IMR-90 (cell line): ENCODE measurements around the gene RBM28. TPM values are rescaled to one million over a fixed set of nuclear protein-coding genes. Genes with fewer than 3 reads are reported as not detected.

Source experiments
- ATAC-seq: fragments of 200-7000 bp; cut with Tn5 transposase; 2 replicates; pipeline ENCODE4 v1.9.1; 2020; ENCODE audit warnings: low read depth, mild to moderate bottlenecking, moderate library complexity
- BruUV-seq: library from RNA; stranded (reverse); fragments of 400-500 nt; replicated peaks from 2 replicates; lab custom pipeline; 2021; lab: Mats Ljungman, UMichigan
- CTCF ChIA-PET: fragments of 300-600 bp; formaldehyde crosslinking; extraction: SDS; loops from one replicate; lab custom pipeline; 2021; ENCODE audit warnings: antibody characterized with exemption; lab: Yijun Ruan, JAX
- POLR2A ChIA-PET: fragments of 300-600 bp; sonication (Branson Sonifier 250); formaldehyde crosslinking; loops from one replicate; lab custom pipeline; 2022; ENCODE audit warnings: antibody characterized with exemption; ENCODE audit not compliant: unreplicated experiment; lab: Charles Lee
- DNase-seq: peaks from one replicate; pipeline ENCODE4 v3.0.0; 2013
- H2AFZ ChIP-seq: replicated peaks from 2 replicates; pipeline ENCODE3; 2013; ENCODE audit warnings: low read length, mild to moderate bottlenecking; ENCODE audit not compliant: poor library complexity
- H2AK5ac ChIP-seq: 2 replicates; pipeline ENCODE4 v1.6.1; 2013; ENCODE audit warnings: low read depth, low read length, inconsistent platforms
- H2AK9ac ChIP-seq: replicated peaks from 2 replicates; pipeline ENCODE3; 2013; ENCODE audit warnings: mild to moderate bottlenecking, low read depth, low read length, moderate library complexity; ENCODE audit not compliant: poor library complexity
- H2BK120ac ChIP-seq: 2 replicates; pipeline ENCODE4 v1.6.1; 2013; ENCODE audit warnings: low read depth, low read length, inconsistent platforms
- H2BK15ac ChIP-seq: 3 replicates; pipeline ENCODE4 v1.6.1; 2013; ENCODE audit warnings: low read depth, low read length, inconsistent platforms
- H2BK20ac ChIP-seq: 2 replicates; pipeline ENCODE4 v1.6.1; 2013; ENCODE audit warnings: low read depth, mild to moderate bottlenecking, inconsistent platforms, low read length, moderate library complexity
- H2BK5ac ChIP-seq: 2 replicates; pipeline ENCODE4 v1.6.1; 2013; ENCODE audit warnings: mild to moderate bottlenecking, low read depth, low read length, inconsistent platforms; ENCODE audit not compliant: poor library complexity, severe bottlenecking
- H3K14ac ChIP-seq: replicated peaks from 2 replicates; pipeline ENCODE4 v1.6.1; 2013; ENCODE audit warnings: low read depth, low read length, inconsistent platforms
- H3K18ac ChIP-seq: 2 replicates; pipeline ENCODE4 v1.6.1; 2013; ENCODE audit warnings: low read depth, low read length, control low read depth
- H3K23ac ChIP-seq: 2 replicates; pipeline ENCODE4 v1.6.1; 2013; ENCODE audit warnings: low read depth, low read length, inconsistent platforms
- H3K27ac ChIP-seq: 2 replicates; pipeline ENCODE4 v1.5.1; 2013; ENCODE audit warnings: mild to moderate bottlenecking, control low read depth, low read length; ENCODE audit not compliant: insufficient read depth
- H3K27me3 ChIP-seq: 2 replicates; pipeline ENCODE4 v1.6.1; 2013; ENCODE audit warnings: low read length; ENCODE audit not compliant: control insufficient read depth, insufficient read depth
- H3K36me3 ChIP-seq: 2 replicates; pipeline ENCODE4 v1.6.1; 2013; ENCODE audit warnings: low read length, mixed read lengths; ENCODE audit not compliant: control insufficient read depth, insufficient read depth
- H3K4ac ChIP-seq: 2 replicates; pipeline ENCODE4 v1.6.1; 2013; ENCODE audit warnings: low read depth, low read length, inconsistent platforms
- H3K4me1 ChIP-seq: 2 replicates; pipeline ENCODE4 v1.6.1; 2013; ENCODE audit warnings: low read length, mixed read lengths; ENCODE audit not compliant: control insufficient read depth, insufficient read depth
- H3K4me2 ChIP-seq: 2 replicates; pipeline ENCODE4 v1.6.1; 2013; ENCODE audit warnings: low read depth, mild to moderate bottlenecking, control low read depth, low read length, moderate library complexity
- H3K4me3 ChIP-seq: 2 replicates; pipeline ENCODE4 v1.5.1; 2013; ENCODE audit warnings: low read depth, mild to moderate bottlenecking, control low read depth, low read length, moderate library complexity; ENCODE audit not compliant: insufficient read depth
- H3K56ac ChIP-seq: 2 replicates; pipeline ENCODE4 v1.6.1; 2013; ENCODE audit warnings: low read length, inconsistent platforms; ENCODE audit not compliant: insufficient read depth; ENCODE audit errors: extremely low read depth
- H3K79me1 ChIP-seq, 2 experiments: 2 replicates each; pipeline ENCODE4 v1.6.1; 2013; ENCODE audit warnings: low read length in 2 of 2, inconsistent platforms in 1 of 2, low read depth in 1 of 2
- H3K9ac ChIP-seq: 2 replicates; pipeline ENCODE4 v1.6.1; 2013; ENCODE audit warnings: low read depth, low read length, control low read depth
- H3K9me1 ChIP-seq: 2 replicates; pipeline ENCODE4 v1.6.1; 2013; ENCODE audit warnings: low read length, inconsistent platforms; ENCODE audit not compliant: insufficient read depth
- H3K9me3 ChIP-seq: 2 replicates; pipeline ENCODE4 v1.6.1; 2013; ENCODE audit warnings: low read length; ENCODE audit not compliant: control insufficient read depth, insufficient read depth
- H4K20me1 ChIP-seq: 2 replicates; pipeline ENCODE4 v1.6.1; 2013; ENCODE audit warnings: low read length, inconsistent platforms; ENCODE audit not compliant: insufficient read depth
- H4K5ac ChIP-seq: 2 replicates; pipeline ENCODE4 v1.6.1; 2013; ENCODE audit warnings: mild to moderate bottlenecking, low read depth, low read length, control low read depth
- H4K8ac ChIP-seq, 2 experiments: 2 replicates each; pipeline ENCODE4 v1.6.1; 2013; ENCODE audit warnings: low read depth in 2 of 2, low read length in 2 of 2, control low read depth in 1 of 2, inconsistent platforms in 1 of 2
- H4K91ac ChIP-seq: 2 replicates; pipeline ENCODE4 v1.6.1; 2013; ENCODE audit warnings: low read depth, low read length, inconsistent platforms; ENCODE audit not compliant: insufficient read depth
- BHLHE40 ChIP-seq: fragments of 150-350 bp; IDR thresholded peaks from 2 replicates; pipeline ENCODE4 v1.6.1; 2016; ENCODE audit warnings: mild to moderate bottlenecking, low read depth, low read length
- CEBPB ChIP-seq: IDR thresholded peaks from 2 replicates; pipeline ENCODE4 v1.6.1; 2012; ENCODE audit warnings: low read depth, low read length, improper control_type of control experiment
- CHD1 ChIP-seq: IDR thresholded peaks from 2 replicates; pipeline ENCODE4 v1.6.1; 2012; ENCODE audit warnings: low read depth, low read length, improper control_type of control experiment
- ELK1 ChIP-seq: fragments of 150-350 bp; IDR thresholded peaks from 2 replicates; pipeline ENCODE4 v1.6.1; 2016; ENCODE audit warnings: low read depth, mild to moderate bottlenecking, low read length, moderate library complexity, borderline replicate concordance
- FOS ChIP-seq: fragments of 150-350 bp; IDR thresholded peaks from 2 replicates; pipeline ENCODE4 v1.6.1; 2016; ENCODE audit warnings: low read depth, low read length
- MAFK ChIP-seq: IDR thresholded peaks from 2 replicates; pipeline ENCODE4 v1.6.1; 2012; ENCODE audit warnings: low read depth, low read length, improper control_type of control experiment
- MAZ ChIP-seq: IDR thresholded peaks from 2 replicates; pipeline ENCODE4 v1.6.1; 2012; ENCODE audit warnings: low read depth, mild to moderate bottlenecking, low read length, improper control_type of control experiment, moderate library complexity, borderline replicate concordance
- MXI1 ChIP-seq: IDR thresholded peaks from 2 replicates; pipeline ENCODE4 v1.6.1; 2012; ENCODE audit warnings: low read depth, mild to moderate bottlenecking, low read length, moderate library complexity, borderline replicate concordance
- NFE2L2 ChIP-seq: fragments of 150-350 bp; IDR thresholded peaks from 2 replicates; pipeline ENCODE4 v1.6.1; 2016; ENCODE audit warnings: low read depth, mild to moderate bottlenecking, low read length
- POLR2A ChIP-seq: IDR thresholded peaks from 2 replicates; pipeline ENCODE4 v1.6.1; 2012; ENCODE audit warnings: mild to moderate bottlenecking, low read depth, low read length
- RAD21 ChIP-seq: IDR thresholded peaks from 2 replicates; pipeline ENCODE4 v1.6.1; 2012; ENCODE audit warnings: low read length, improper control_type of control experiment
- RCOR1 ChIP-seq: IDR thresholded peaks from 2 replicates; pipeline ENCODE4 v1.6.1; 2012; ENCODE audit warnings: mild to moderate bottlenecking, low read length, improper control_type of control experiment; ENCODE audit not compliant: insufficient replicate concordance
- RFX5 ChIP-seq: IDR thresholded peaks from 2 replicates; pipeline ENCODE4 v1.8.0; 2012; ENCODE audit warnings: low read depth, mild to moderate bottlenecking, low read length, moderate library complexity
- SMC3 ChIP-seq: fragments of 150-350 bp; IDR thresholded peaks from 2 replicates; pipeline ENCODE4 v1.6.1; 2016; ENCODE audit warnings: low read depth, mild to moderate bottlenecking, antibody characterized with exemption, low read length, moderate library complexity
- USF2 ChIP-seq: fragments of 150-350 bp; IDR thresholded peaks from 2 replicates; pipeline ENCODE4 v1.6.1; 2017; ENCODE audit warnings: mild to moderate bottlenecking, antibody characterized with exemption, low read length, low read depth
- WGBS, 2 experiments: methylation state at CpG; one replicate each; pipeline versions ENCODE4 v1.1.5 to v1.1.7; 2013; ENCODE audit warnings: missing lambda C conversion rate in 2 of 2; ENCODE audit not compliant: insufficient read length in 1 of 2; ENCODE audit errors: extremely low coverage in 2 of 2; 5-methylcytosine and 5-hydroxymethylcytosine counted together
- dilution Hi-C: fragments of 300-500 bp; cut with HindIII; formaldehyde crosslinking; loops from one replicate; pipeline ENCODE4 v1.14.3; 2018; ENCODE audit warnings: low sequenced_read_pairs; ENCODE audit not compliant: unreplicated experiment
- in situ Hi-C: fragments of 300-500 bp; cut with MboI; formaldehyde crosslinking; loops from 3 replicates; pipeline ENCODE4 v1.14.3; 2019; ENCODE audit warnings: low sequenced_read_pairs, inconsistent platforms, mixed read lengths
- intact Hi-C: fragments of 100-400 bp; cut with micrococcal nuclease; formaldehyde crosslinking; loops from 2 replicates; pipeline ENCODE4 v1.10.0; 2022
- polyA plus RNA-seq, 3 experiments: library from polyadenylated mRNA; depleted of rRNA; stranded (reverse); fragments of >200 nt; gene quantifications; 2 replicates each; pipeline ENCODE4 v1.2.3, GENCODE V29; 2012; ENCODE audit warnings: low replicate concordance in 1 of 3
- total RNA-seq: library from RNA; depleted of rRNA; stranded (reverse); fragments of >200 nt; gene quantifications from 2 replicates; pipeline ENCODE4 v1.2.3, GENCODE V29; 2012
- TF ChIP-seq, protein P1 (sequence below): conservative IDR thresholded peaks from 2 replicates; pipeline ENCODE4 v1.5.1; 2012; ENCODE audit warnings: mild to moderate bottlenecking, low read depth, low read length, improper control_type of control experiment

RBM28 gene
- total and polyA plus RNA-seq, 2 of the 4 experiments (the other 2 are of a cell fraction): 12.4 to 20.4 TPM

DNA sequence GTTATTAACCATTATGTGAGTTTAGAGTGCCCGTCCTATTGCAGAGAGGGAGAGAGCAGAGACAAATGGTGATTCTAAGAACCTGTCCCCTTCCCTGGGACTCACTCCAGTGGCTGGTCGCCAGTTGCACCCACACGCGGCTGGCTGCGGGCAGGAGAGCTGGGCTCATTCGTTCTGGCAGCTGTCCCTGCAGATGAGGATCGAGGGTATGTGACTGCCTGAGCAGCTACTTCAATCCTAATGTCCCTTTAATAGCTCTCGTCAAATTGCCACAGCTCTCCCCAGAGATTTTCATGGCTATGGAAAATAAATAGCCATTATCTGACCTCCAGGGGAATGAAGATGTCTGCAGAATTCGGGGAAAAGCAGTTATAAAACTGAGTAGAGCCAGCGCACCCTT, 41.6 kb downstream of the RBM28 start:
- no peak overlapping the region for H4K5ac ChIP-seq
- intact Hi-C loops: no loop called here
- WGBS, 2 experiments: 100% methylated on average over 1 of the region's 10 CpGs; no CpG with 5 or more reads in 1 of the 2 experiments
- no peak overlapping the region for H2BK20ac ChIP-seq
- H3K23ac ChIP-seq: no peak overlapping the region
- DNase-seq (no peak), ATAC-seq (no peak)
- no peak overlapping the region for H2BK15ac ChIP-seq
- no peak overlapping the region for H3K27ac ChIP-seq
- TF ChIP-seq CHD1: no peak
- no peak for TF ChIP-seq POLR2A
- TF ChIP-seq MAZ: no peak
- no peak for TF ChIP-seq USF2
- no peak for TF ChIP-seq MXI1
- no peak for TF ChIP-seq SMC3
- TF ChIP-seq, protein P1, sequence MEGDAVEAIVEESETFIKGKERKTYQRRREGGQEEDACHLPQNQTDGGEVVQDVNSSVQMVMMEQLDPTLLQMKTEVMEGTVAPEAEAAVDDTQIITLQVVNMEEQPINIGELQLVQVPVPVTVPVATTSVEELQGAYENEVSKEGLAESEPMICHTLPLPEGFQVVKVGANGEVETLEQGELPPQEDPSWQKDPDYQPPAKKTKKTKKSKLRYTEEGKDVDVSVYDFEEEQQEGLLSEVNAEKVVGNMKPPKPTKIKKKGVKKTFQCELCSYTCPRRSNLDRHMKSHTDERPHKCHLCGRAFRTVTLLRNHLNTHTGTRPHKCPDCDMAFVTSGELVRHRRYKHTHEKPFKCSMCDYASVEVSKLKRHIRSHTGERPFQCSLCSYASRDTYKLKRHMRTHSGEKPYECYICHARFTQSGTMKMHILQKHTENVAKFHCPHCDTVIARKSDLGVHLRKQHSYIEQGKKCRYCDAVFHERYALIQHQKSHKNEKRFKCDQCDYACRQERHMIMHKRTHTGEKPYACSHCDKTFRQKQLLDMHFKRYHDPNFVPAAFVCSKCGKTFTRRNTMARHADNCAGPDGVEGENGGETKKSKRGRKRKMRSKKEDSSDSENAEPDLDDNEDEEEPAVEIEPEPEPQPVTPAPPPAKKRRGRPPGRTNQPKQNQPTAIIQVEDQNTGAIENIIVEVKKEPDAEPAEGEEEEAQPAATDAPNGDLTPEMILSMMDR: no peak
- TF ChIP-seq RCOR1: no peak
- TF ChIP-seq RAD21: no peak
- no peak for TF ChIP-seq ELK1
- no peak for TF ChIP-seq RFX5
- TF ChIP-seq MAFK: no peak
- no peak for TF ChIP-seq FOS
- no peak for TF ChIP-seq NFE2L2
- TF ChIP-seq BHLHE40: no peak
- TF ChIP-seq CEBPB: no peak
- no peak overlapping the region for H2BK120ac ChIP-seq
- H3K9me3 ChIP-seq: no peaks in the 10 kb centered on the region
- no peak overlapping the region for H2AK5ac ChIP-seq
- BruUV-seq: no TSS peak
- no peak overlapping the region for H2AFZ ChIP-seq
- H3K4me1 ChIP-seq: no peaks in the 10 kb centered on the region
- no peak overlapping the region for H3K14ac ChIP-seq
- H3K27me3 ChIP-seq: no peaks in the 10 kb centered on the region
- in situ Hi-C loops: no loop called here
- no peak overlapping the region for H2BK5ac ChIP-seq
- no peak overlapping the region for H4K91ac ChIP-seq
- H3K4ac ChIP-seq: no peak overlapping the region
- no peak overlapping the region for H3K9ac ChIP-seq
- no peak overlapping the region for H4K8ac ChIP-seq
- dilution Hi-C loops: no loop called here
- no peak overlapping the region for H3K4me3 ChIP-seq
- no peak overlapping the region for H3K4me2 ChIP-seq
- ChIA-PET POLR2A (no interaction called here), CTCF (interaction anchor here (1.2 kb wide), 1 partner anchor 20 kb away, joined by 4 read pairs; no protein-coding TSS in a partner anchor)
- H3K36me3 ChIP-seq: peaks cover 20% of the 10 kb centered on the region
- H4K20me1 ChIP-seq: no peaks in the 10 kb centered on the region
- no peak overlapping the region for H3K56ac ChIP-seq
- no peak overlapping the region for H3K18ac ChIP-seq
- H3K79me1 ChIP-seq: no peaks in the 10 kb centered on the region; a peak in 1 of 4 replicates
- peaks cover 5% of the 10 kb centered on the region; the same call in 1 of the 2 replicates for H3K9me1 ChIP-seq
- no peak overlapping the region for H2AK9ac ChIP-seq
